ENCODE measurements around the gene ZSCAN22. TPM values are rescaled to one million over a fixed set of nuclear protein-coding genes. Genes with fewer than 3 reads are reported as not detected.

The ZSCAN22 gene
- total and polyA plus RNA-seq, 11 donors = 0.65 to 3.1 (median 1.9) TPM

DNA sequence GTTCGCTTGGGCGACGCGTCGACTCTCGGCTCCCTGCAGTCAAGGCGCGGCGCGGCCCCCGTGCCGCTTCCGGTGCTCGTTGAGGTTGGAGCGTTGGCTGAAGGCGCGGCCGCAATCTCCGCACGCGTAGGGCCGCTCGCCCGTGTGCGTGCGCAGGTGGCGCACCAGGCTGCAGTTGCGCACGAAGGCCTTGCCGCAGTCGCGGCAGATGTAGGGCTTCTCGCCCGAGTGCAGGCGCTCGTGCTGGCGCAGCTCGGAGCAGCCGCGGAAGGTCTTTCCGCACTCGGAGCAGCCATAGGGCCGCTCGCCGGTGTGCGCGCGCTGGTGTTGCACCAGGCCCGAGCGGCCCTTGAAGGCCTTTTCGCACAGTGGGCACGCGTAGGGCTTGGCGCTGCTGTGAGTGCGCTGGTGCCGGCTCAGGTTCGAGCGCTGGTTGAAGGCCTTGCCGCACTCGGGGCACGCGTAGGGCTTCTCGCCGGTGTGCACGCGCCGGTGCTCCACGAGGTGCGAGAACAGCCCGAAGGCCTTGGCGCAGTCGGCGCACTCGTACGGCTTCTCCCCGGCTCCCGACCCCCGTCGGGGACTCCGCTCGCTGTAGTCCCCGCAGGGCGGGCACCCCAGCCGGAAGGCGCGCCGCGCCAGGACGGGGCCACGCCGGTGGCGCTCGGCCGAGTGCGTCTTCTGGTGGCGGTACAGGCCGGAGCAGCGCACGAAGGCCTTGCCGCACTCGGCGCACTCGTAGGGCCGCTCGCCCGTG lies 41.1 kb downstream of the ZSCAN22 start:
- 29 to 80% (median 53%) methylated on average over 37 to 106 of the region's 106 CpGs for WGBS, 4 donors
- DNase-seq (no peak), ATAC-seq (no peak)
- no peaks in the 10 kb centered on the region for H3K36me3 ChIP-seq
- H3K4me3 ChIP-seq = no peak overlapping the region
- H3K4me1 ChIP-seq = peaks cover 0 to 8% (median 4%) of the 10 kb centered on the region in 12 donors
- no peak for TF ChIP-seq POLR2A (IDR thresholded peaks at IDR 0.05)
- TF ChIP-seq, protein P1, sequence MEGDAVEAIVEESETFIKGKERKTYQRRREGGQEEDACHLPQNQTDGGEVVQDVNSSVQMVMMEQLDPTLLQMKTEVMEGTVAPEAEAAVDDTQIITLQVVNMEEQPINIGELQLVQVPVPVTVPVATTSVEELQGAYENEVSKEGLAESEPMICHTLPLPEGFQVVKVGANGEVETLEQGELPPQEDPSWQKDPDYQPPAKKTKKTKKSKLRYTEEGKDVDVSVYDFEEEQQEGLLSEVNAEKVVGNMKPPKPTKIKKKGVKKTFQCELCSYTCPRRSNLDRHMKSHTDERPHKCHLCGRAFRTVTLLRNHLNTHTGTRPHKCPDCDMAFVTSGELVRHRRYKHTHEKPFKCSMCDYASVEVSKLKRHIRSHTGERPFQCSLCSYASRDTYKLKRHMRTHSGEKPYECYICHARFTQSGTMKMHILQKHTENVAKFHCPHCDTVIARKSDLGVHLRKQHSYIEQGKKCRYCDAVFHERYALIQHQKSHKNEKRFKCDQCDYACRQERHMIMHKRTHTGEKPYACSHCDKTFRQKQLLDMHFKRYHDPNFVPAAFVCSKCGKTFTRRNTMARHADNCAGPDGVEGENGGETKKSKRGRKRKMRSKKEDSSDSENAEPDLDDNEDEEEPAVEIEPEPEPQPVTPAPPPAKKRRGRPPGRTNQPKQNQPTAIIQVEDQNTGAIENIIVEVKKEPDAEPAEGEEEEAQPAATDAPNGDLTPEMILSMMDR (IDR thresholded peaks at IDR 0.05) = no peak
- H3K27ac ChIP-seq = no peak overlapping the region
- H3K9me3 ChIP-seq = no peaks in the 10 kb centered on the region
- intact Hi-C loops (cut with DNase I) = no loop called here
- peaks cover 0 to 32% (median 0%) of the 10 kb centered on the region in 9 donors for H3K27me3 ChIP-seq

- TF ChIP-seq, protein P1 (IDR thresholded peaks at IDR 0.05) = no peak
- TF ChIP-seq POLR2A (IDR thresholded peaks at IDR 0.05) = no peak
- WGBS, 4 donors = 69 to 91% (median 82%) methylated on average over 13 to 68 of the region's 68 CpGs
- Histone ChIP-seq H3K36me3 (no peaks in the 10 kb centered on the region), H3K4me1 (peaks cover 0 to 12% (median 4%) of the 10 kb centered on the region in 12 donors), H3K27ac (no peak overlapping the region), H3K9me3 (no peaks in the 10 kb centered on the region), H3K27me3 (peaks cover 0 to 32% (median 0%) of the 10 kb centered on the region in 9 donors), H3K4me3 (no peak overlapping the region)
- DNase-seq (peak in 1 of 5 donors; percentile 10), ATAC-seq (no peak)
- intact Hi-C loops (cut with DNase I) = no loop called here
Measured at GRCh38 chr19:58368561-58369360, 42.0 kb downstream of the ZSCAN22 start.

DNA sequence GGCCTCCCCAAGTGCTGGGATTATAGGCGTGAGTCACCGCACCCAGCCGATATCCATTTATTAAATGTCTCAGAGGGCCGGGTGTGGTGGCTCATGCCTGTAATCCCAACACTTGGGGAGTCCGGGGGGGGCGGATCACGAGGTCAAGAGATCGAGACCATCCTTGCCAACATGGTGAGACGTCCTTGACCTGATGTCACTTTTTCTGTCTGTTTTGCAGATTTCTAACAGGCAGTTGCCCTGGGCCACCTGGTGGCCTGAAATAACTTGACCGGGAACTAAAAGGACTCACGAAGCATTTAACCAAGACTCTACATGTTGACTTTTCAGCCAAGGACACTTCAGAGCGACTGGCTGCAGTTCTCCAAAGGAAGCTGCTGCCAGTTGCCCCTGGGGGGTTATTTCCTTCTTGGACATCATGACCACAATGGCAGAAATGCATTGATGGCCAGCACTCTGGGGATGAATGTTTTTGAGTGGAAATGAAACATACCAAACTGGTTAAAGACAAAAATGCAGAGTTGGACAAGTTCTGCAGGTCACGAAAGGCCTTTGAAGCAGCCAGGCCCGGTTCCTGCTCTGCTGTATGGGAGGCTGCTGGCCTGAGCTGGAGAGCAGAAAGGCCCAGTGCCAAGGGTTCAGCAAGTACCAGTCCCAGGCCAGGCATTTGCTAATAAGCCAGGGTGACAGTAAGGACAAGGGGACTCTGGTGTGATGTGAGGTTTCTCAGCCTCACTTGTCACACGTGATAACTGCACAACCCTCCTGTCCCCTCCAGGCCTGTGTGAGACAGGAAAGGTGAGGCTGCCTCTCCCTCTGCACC lies 45.7 kb downstream of the ZSCAN22 start:
- Histone ChIP-seq H3K27me3 (peaks cover 0 to 15% (median 0%) of the 10 kb centered on the region in 9 donors), H3K27ac (peak overlapping the region in 9 of 12 donors; percentile 6 to 75 (median 56)), H3K36me3 (no peaks in the 10 kb centered on the region), H3K4me1 (peaks cover 0 to 12% (median 2%) of the 10 kb centered on the region in 12 donors), H3K9me3 (no peaks in the 10 kb centered on the region), H3K4me3 (no peak overlapping the region)
- DNase-seq = peak in 2 of 5 donors; percentile 63 to 79
- no peak for TF ChIP-seq POLR2A (IDR thresholded peaks at IDR 0.05)
- TF ChIP-seq, protein P1 (IDR thresholded peaks at IDR 0.05) = no peak
- intact Hi-C loops (cut with DNase I) = no loop called here
- WGBS, 4 donors = 59 to 71% (median 67%) methylated on average over 15 of the region's 15 CpGs
- peak; percentile 86 to 95 (median 87) for ATAC-seq

Measured in heart left ventricle (tissue), 16 donors.